Central memory CD8-positive, alpha-beta T cell (primary cell): ENCODE data around the gene TMEM14A.
A peak's percentile ranks its signal among the peaks of the same experiment; 100 is the strongest.

ENCODE experiments used
- ATAC-seq: fragments of 150-1000 bp; cut with Tn5 transposase; replicated peaks from 2 replicates; pipeline ENCODE4 v1.10.0; 2022; ENCODE audit warnings: mild to moderate bottlenecking, moderate FRiP score, moderate number of reproducible peaks; ENCODE audit not compliant: poor library complexity, severe bottlenecking; ENCODE audit errors: extremely low read depth
- DNase-seq, 2 donors: peaks; one replicate each; pipeline ENCODE4 v3.0.0; 2021; ENCODE audit warnings: low spot score in 2 of 2
- H3K27ac Mint-ChIP-seq: one replicate; pipeline ENCODE4 v1.8.0; 2022; ENCODE audit warnings: low read depth, mild to moderate bottlenecking, moderate library complexity, mixed read lengths
- H3K27me3 Mint-ChIP-seq: one replicate; pipeline ENCODE4 v1.8.0; 2022; ENCODE audit warnings: mixed read lengths
- H3K36me3 Mint-ChIP-seq: one replicate; pipeline ENCODE4 v1.8.0; 2022; ENCODE audit warnings: mild to moderate bottlenecking, moderate library complexity, mixed read lengths; ENCODE audit not compliant: insufficient read depth
- H3K4me1 Mint-ChIP-seq: one replicate; pipeline ENCODE4 v1.8.0; 2022; ENCODE audit warnings: mixed read lengths
- H3K4me3 Mint-ChIP-seq: one replicate; pipeline ENCODE4 v1.8.0; 2022; ENCODE audit warnings: mild to moderate bottlenecking, moderate library complexity, mixed read lengths
- H3K9me3 Mint-ChIP-seq: one replicate; pipeline ENCODE4 v1.8.0; 2022; ENCODE audit warnings: mixed read lengths

TMEM14A gene, protein sequence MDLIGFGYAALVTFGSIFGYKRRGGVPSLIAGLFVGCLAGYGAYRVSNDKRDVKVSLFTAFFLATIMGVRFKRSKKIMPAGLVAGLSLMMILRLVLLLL

DNA sequence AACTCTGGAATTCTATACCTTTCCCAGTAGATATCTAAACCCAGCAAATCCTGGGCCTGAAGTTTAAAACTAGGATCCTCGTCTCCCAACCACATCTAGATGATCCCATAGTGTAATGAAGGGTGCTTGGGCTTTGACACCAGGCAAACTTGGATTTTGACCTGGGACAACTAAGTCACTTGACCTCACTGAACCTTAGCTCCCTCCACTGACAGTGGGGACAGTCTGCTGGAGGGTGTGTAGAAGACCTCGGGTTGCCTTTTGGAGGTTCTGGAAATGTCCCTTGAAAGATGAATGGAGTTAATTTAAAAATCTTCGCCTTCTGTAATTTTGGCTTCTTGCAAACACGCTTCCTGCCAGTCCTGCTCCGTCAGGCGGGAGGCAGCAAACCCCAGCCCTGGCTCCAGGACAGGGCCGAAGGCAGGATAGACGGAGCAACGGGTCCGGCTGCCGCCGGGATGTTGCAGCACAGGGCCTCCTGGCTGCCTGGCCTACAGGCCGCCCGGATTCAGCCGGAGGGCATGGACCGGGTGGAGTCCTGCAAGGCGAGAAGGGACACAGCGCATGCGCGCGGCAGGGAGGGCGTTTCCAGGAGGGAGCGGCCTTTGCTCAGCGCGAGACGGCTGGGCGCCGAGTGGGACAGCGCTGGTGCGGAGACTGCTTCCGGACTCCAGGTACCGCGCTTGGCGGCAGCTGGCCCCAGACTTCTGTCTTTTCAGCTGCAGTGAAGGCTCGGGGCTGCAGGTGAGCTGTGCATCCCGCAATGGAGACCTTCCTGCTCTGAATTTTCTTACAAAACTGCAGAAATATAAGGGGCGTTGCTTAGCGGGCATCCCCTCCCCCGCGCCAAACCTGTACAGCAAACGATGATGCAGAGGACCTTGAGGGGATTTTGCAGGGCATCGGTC is at the start of gene TMEM14A:
TSS of gene TMEM14A (plus strand) at position 612 of the 908 bp plus-strand sequence. CDS start 5,990 bp downstream, outside the sequence.
- H3K4me3 Mint-ChIP-seq, result peak within 1 kb of the TSS; percentile 86
- ATAC-seq (peak; percentile 96), DNase-seq (peak; percentile 75 to 87)
- peaks cover 25% of the 10 kb centered on the region for H3K4me1 Mint-ChIP-seq
- H3K36me3 Mint-ChIP-seq, result peaks cover 7% of the 10 kb centered on the region
- H3K27ac Mint-ChIP-seq, result peak within 1 kb of the TSS; percentile 78
- no peaks in the 10 kb centered on the region for H3K27me3 Mint-ChIP-seq
- no peaks in the 10 kb centered on the region for H3K9me3 Mint-ChIP-seq

DNA sequence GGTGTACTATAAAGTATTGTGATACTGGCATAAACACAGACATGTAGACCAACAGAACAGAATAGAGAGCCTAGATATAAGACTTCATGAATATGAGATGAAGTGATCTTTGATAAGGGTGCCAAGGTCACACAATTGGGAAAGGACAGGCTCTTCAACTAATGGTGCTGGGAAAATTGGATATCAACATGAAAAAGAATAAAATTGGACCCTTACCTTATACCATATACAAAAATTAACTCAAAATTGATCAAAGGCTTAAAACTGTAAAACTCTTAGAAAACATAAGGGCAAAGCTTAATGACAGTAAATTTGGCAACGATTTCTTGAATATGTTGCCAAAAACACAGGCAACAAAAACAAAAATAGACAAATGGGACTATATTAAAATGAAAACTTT is 49.3 kb upstream of the TMEM14A start:
- no peak for ATAC-seq
- H3K36me3 Mint-ChIP-seq, result no peaks in the 10 kb centered on the region
- H3K4me3 Mint-ChIP-seq, result no peak overlapping the region
- no peaks in the 10 kb centered on the region for H3K4me1 Mint-ChIP-seq
- no peak for DNase-seq
- no peak overlapping the region for H3K27ac Mint-ChIP-seq
- no peaks in the 10 kb centered on the region for H3K9me3 Mint-ChIP-seq
- H3K27me3 Mint-ChIP-seq, result peaks cover 26% of the 10 kb centered on the region

DNA sequence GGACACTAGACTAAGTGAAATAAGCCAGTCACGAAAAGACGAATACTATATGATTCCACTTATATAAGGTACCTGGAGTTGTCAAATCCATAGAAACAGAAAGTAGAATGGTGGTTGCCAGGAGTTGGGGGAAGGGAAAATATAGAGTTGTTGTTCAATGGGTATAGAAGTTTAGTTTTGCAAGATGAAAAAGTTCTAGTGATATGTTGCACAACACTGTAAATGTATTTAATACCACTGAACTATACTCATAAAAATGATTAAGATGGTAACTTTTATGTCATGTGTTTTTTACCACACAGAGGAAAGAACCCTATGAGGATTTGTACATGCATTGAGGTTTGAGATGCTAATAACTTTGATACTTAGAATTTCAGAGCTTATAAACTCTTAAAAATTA is 48.1 kb upstream of the TMEM14A start:
- DNase-seq (no peak), ATAC-seq (no peak)
- Mint-ChIP-seq H3K4me3 (no peak overlapping the region), H3K27me3 (peaks cover 26% of the 10 kb centered on the region), H3K27ac (no peak overlapping the region), H3K4me1 (no peaks in the 10 kb centered on the region), H3K36me3 (no peaks in the 10 kb centered on the region), H3K9me3 (no peaks in the 10 kb centered on the region)

DNA sequence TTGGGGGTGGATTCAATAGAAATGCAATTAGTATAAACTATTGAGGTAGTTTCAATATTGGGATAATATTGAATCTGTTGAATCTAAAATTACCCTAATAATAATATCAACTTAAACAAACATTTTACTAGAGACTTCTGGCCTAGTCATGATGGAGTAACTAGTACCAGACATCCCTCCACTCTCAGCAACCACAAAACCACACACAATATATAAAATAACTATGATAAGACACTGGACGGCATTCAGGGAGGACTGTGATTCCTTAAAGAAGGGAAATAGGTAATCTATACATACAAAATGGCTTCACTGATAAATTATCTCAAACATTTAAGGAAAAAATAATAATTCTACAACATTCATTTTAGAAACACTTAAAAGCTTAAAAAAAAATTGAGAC is 38.9 kb upstream of the TMEM14A start:
- ATAC-seq (no peak), DNase-seq (no peak)
- Mint-ChIP-seq H3K27me3 (peaks cover 48% of the 10 kb centered on the region), H3K9me3 (no peaks in the 10 kb centered on the region), H3K27ac (no peak overlapping the region), H3K36me3 (no peaks in the 10 kb centered on the region), H3K4me3 (no peak overlapping the region), H3K4me1 (no peaks in the 10 kb centered on the region)

DNA sequence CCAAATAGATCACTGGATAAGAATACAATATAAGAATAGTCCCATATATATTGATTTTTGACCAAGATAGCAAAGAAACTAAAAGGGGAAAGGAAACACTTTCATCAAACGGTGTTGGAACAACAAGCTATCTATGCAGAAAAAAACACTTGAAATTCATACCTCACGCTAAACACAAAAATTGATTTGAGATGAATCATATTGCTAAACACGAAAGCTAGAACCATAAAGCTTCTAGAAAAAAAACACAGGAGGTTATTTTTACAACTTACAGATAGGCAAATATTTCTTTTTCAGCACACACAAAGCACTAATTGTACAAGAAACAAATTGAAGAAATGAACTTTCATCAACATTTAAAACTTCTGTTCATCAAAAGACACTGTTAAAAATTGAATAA is 36.7 kb upstream of the TMEM14A start:
- Mint-ChIP-seq H3K4me3 (no peak overlapping the region), H3K36me3 (no peaks in the 10 kb centered on the region), H3K27me3 (peaks cover 41% of the 10 kb centered on the region), H3K4me1 (no peaks in the 10 kb centered on the region), H3K9me3 (no peaks in the 10 kb centered on the region), H3K27ac (no peak overlapping the region)
- no peak for ATAC-seq
- DNase-seq, result no peak

DNA sequence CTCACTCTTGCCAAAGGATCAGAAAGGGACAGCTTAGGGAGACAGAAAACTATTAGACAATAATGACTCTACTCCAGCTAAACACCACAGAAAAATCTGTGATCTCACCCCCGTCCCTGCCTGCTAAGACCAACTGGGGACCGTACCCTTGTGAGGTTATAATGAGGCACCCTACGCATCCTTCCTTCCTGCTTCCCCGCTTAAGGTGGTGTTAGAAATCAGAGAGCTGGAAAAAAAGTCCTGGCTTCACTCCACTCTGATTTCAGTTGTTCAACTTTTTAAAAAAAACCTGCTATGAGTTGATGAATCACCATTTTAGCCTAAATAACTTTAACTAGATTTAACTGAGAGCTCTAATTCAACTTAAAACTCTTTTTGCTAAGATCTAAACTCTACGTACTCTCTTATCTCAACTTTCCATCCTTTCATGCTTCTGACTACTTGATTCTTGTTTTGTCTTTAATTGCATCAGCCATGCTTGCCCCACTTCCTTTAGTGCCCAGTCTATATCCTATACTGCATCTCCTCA is 35.8 kb upstream of the TMEM14A start:
- H3K27ac Mint-ChIP-seq, result no peak overlapping the region
- no peak for DNase-seq

DNA sequence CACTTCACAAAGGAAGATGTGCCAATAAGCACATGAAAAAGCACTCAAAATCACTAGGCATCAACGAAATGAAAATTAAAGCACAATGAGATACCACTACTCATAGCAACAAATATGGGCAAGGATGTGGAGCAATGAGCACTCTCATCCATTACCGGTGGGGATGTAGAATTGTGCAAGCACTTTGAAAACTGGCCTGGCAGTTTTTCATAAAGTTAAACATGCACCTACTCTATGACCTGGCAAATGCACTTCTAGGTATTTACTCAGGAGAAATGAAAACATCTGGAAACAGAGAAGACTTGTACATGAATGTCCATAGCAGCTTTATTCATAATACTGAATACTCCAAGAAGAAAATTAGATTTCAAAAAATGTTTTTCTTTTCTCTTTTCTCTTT is 34.1 kb upstream of the TMEM14A start:
- ATAC-seq (no peak), DNase-seq (no peak)
- Mint-ChIP-seq H3K36me3 (no peaks in the 10 kb centered on the region), H3K27ac (no peak overlapping the region), H3K4me1 (peaks cover 8% of the 10 kb centered on the region), H3K27me3 (peaks cover 54% of the 10 kb centered on the region), H3K4me3 (no peak overlapping the region), H3K9me3 (no peaks in the 10 kb centered on the region)

More for the DNA sequence above, 35.8 kb upstream of the TMEM14A start:
- H3K9me3 Mint-ChIP-seq, result no peaks in the 10 kb centered on the region
- H3K27me3 Mint-ChIP-seq, result peaks cover 38% of the 10 kb centered on the region
- H3K4me1 Mint-ChIP-seq, result no peaks in the 10 kb centered on the region
- H3K36me3 Mint-ChIP-seq, result no peaks in the 10 kb centered on the region
- H3K4me3 Mint-ChIP-seq, result no peak overlapping the region
- no peak for ATAC-seq

DNA sequence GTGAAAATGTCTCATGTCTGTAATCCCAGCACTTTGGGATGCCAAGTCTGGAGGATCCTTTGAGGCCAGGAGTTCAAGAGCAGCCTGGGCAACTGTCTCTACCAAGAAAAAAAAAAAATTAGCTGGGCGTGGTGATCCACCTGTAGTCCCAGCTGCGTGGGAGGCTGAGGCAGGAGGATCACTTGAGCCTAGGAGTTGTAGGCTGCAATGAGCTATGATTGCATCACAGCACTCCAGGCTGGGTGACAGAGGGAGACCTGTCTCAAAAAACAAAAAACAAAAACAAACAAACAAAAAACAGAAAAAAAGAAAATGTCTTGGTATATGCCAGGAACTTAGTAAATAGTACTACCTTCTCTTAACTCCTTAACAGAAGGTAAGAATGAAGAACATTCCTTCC is 31.4 kb upstream of the TMEM14A start:
- Mint-ChIP-seq H3K4me3 (no peak overlapping the region), H3K36me3 (no peaks in the 10 kb centered on the region), H3K27ac (no peak overlapping the region), H3K4me1 (peaks cover 8% of the 10 kb centered on the region), H3K9me3 (no peaks in the 10 kb centered on the region), H3K27me3 (peaks cover 53% of the 10 kb centered on the region)
- ATAC-seq (no peak), DNase-seq (no peak)

DNA sequence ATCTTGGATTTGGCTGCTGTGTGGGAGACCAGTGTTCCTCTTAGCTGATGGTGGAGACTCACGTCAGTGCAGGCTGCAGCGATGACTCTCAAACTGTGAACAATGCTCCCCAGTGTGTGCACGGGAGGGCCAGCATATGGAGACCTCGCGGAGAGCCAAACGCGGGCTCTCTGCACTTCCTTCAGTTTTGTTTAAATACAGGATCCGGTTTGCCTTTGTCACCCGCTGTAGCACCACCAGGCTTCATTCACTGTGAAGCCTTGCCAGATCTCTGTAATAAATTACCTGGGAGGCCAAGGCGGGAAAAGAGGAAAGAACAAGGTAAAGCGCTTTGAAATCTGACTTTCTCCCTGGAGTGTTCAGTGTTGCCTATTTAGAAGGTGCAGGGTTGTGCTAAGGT is 30.7 kb upstream of the TMEM14A start:
- peaks cover 8% of the 10 kb centered on the region for H3K4me1 Mint-ChIP-seq
- DNase-seq, result no peak

DNA sequence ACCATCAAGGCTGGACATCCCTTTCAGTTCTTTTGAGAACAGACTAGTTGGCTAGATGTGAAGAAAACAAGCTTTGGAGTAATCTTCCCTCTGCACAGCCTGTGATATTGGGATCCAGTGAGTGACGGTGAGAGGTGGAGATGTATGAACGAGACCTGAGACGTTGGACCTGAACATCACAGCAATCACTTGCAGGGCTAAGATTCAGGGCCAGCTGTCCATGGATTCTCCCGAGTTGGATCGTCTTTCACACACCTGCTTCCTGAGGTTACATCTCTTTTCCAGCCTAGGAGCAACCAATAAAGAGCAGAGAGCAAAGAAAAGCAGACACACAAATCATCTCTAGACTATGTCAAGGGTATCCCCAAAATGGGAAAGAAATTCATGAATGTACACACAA is 30.0 kb upstream of the TMEM14A start:
- Mint-ChIP-seq H3K4me1 (peaks cover 8% of the 10 kb centered on the region), H3K27me3 (peaks cover 55% of the 10 kb centered on the region)

More for the DNA sequence above, 30.7 kb upstream of the TMEM14A start:
- Mint-ChIP-seq H3K27me3 (peaks cover 50% of the 10 kb centered on the region), H3K27ac (no peak overlapping the region), H3K36me3 (no peaks in the 10 kb centered on the region), H3K9me3 (no peaks in the 10 kb centered on the region), H3K4me3 (no peak overlapping the region)
- ATAC-seq, result no peak

DNA sequence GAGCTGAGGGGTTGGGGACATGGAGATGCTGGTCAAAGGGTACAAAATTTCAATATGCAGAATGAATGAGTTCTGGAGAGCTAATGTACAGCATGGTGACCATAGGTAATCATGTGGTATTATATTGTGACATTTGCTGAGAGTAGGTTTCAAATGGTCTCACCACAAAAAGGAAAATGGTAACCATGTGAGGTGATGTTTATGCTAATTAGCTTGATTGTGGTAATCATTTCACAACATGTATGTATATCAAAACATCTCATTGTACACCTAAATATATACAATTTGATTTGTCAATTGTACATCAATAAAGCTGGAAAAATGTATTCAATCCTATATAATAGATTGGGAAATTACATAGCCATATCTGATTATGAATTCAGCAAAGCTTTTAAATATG is 29.5 kb upstream of the TMEM14A start:
- ATAC-seq, result no peak
- H3K4me3 Mint-ChIP-seq, result no peak overlapping the region
- no peak for DNase-seq

More for the DNA sequence above, 30.0 kb upstream of the TMEM14A start:
- Mint-ChIP-seq H3K36me3 (peaks cover 4% of the 10 kb centered on the region), H3K4me3 (no peak overlapping the region), H3K9me3 (no peaks in the 10 kb centered on the region), H3K27ac (no peak overlapping the region)
- DNase-seq, result no peak
- no peak for ATAC-seq

DNA sequence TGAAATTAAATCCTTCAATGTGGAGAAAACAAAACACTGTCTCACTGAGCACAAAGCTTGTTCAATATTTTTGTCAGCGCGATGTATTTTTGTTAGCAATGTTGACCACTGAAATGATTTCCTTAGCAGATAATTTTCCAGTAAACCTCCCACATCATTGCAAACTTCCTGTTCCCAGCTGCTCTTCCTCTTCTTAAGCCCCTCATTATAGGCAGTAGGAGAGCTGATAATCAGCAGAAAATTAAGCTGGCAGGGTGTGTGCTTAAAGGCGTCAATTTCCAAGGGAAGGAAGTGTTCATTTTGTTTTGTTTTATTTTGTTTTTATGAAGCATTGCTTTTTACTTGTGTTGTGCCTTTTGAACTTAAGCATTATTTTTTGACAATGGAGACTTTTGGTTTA is 29.1 kb upstream of the TMEM14A start:
- Mint-ChIP-seq H3K36me3 (peaks cover 4% of the 10 kb centered on the region), H3K27ac (no peak overlapping the region), H3K27me3 (peaks cover 54% of the 10 kb centered on the region), H3K4me3 (no peak overlapping the region), H3K4me1 (peaks cover 8% of the 10 kb centered on the region), H3K9me3 (no peaks in the 10 kb centered on the region)
- ATAC-seq (no peak), DNase-seq (no peak)

More for the DNA sequence above, 29.5 kb upstream of the TMEM14A start:
- peaks cover 8% of the 10 kb centered on the region for H3K4me1 Mint-ChIP-seq
- no peak overlapping the region for H3K27ac Mint-ChIP-seq
- peaks cover 4% of the 10 kb centered on the region for H3K36me3 Mint-ChIP-seq
- H3K9me3 Mint-ChIP-seq, result no peaks in the 10 kb centered on the region
- H3K27me3 Mint-ChIP-seq, result peaks cover 54% of the 10 kb centered on the region

DNA sequence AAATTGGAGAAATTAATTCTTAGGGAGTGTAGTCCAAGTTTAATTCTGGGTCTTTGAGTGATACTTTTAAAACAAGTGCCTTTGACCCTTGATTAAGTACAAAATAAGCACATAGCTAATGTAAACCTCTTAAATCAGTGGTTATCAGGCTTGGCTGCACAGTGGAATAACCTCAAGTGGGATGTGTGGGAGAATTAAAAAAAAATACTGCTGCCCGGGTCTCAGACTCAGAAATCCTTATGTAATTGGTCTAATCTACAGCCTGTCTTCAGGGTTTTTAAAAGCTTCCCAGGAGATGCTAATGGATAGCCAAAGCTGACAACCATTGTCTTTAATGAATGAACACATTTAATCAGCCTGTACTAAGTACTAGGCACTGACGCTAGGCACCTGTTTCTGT is 28.5 kb upstream of the TMEM14A start:
- Mint-ChIP-seq H3K4me1 (peaks cover 8% of the 10 kb centered on the region), H3K27me3 (peaks cover 59% of the 10 kb centered on the region), H3K27ac (no peak overlapping the region), H3K9me3 (no peaks in the 10 kb centered on the region), H3K4me3 (no peak overlapping the region), H3K36me3 (peaks cover 4% of the 10 kb centered on the region)
- ATAC-seq, result no peak
- DNase-seq, result no peak
